Upper lobe of left lung (tissue), 4 donors: ENCODE data around the gene MT3.

Experiments
- POLR2A ChIP-seq, 4 donors: fragments of 450-650 bp; IDR thresholded peaks; one replicate each; pipeline ENCODE4 v1.5.1; 2016 to 2017; ENCODE audit warnings: antibody characterized with exemption in 4 of 4, mild to moderate bottlenecking in 2 of 4
- TF ChIP-seq, protein P1 (sequence below), 6 experiments: fragments of 450-650 bp in 4 of 6; fragments of 200-600 bp in 2 of 6; sonication (generic) in 2 of 6; IDR thresholded peaks; one replicate each; pipeline ENCODE4 v1.5.1; 2016 to 2019; ENCODE audit warnings: antibody characterized with exemption in 6 of 6

GRCh38 chr16:56634715-56635440 lies 45.5 kb downstream of the MT3 start:
- no peak for TF ChIP-seq POLR2A (IDR thresholded peaks at IDR 0.05)
- TF ChIP-seq, protein P1, sequence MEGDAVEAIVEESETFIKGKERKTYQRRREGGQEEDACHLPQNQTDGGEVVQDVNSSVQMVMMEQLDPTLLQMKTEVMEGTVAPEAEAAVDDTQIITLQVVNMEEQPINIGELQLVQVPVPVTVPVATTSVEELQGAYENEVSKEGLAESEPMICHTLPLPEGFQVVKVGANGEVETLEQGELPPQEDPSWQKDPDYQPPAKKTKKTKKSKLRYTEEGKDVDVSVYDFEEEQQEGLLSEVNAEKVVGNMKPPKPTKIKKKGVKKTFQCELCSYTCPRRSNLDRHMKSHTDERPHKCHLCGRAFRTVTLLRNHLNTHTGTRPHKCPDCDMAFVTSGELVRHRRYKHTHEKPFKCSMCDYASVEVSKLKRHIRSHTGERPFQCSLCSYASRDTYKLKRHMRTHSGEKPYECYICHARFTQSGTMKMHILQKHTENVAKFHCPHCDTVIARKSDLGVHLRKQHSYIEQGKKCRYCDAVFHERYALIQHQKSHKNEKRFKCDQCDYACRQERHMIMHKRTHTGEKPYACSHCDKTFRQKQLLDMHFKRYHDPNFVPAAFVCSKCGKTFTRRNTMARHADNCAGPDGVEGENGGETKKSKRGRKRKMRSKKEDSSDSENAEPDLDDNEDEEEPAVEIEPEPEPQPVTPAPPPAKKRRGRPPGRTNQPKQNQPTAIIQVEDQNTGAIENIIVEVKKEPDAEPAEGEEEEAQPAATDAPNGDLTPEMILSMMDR (IDR thresholded peaks at IDR 0.05): no peak
